RPMI7951 (cell line): ENCODE measurements around the gene PHOSPHO2. TPM values are rescaled to one million over a fixed set of nuclear protein-coding genes. Genes with fewer than 3 reads are reported as not detected.
"Not testable (repeated sequence)": the region's sequence is repeated elsewhere in the genome, so short reads cannot be mapped to it uniquely, and the experiment has no call there.

Experiments used
- DNase-seq: peaks from one replicate; pipeline ENCODE4 v3.0.0-alpha.2; 2012; ENCODE audit warnings: low read depth
- total RNA-seq: library from RNA; depleted of rRNA; stranded (reverse); fragments of >200 nt; shearing (Covaris generic); gene quantifications from 2 replicates; pipeline ENCODE4 v1.2.3, GENCODE V29; 2014

PHOSPHO2 gene
- total RNA-seq, 1 experiment from 2014 or later = 6.5 TPM

DNA sequence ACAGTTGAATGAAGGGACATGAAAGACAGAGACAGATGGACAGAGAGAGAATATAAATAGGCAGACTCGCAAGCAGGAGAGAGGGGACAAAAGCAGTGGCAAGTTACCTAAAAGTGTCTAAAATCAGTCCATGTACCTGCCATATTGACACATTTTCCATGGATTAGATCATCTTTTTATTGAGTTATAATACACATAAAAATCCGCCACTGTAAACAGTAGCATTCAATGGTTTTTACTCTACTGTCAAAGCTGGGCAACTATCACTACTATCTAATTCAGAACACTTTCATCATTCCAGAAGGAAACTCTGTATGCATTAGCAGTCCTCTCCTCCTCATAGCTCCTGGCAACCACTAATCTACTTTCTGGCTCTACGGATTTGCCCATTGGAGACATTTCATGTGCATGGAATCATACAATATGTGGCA, 10.1 kb upstream of the PHOSPHO2 start:
- DNase-seq = no peak

DNA sequence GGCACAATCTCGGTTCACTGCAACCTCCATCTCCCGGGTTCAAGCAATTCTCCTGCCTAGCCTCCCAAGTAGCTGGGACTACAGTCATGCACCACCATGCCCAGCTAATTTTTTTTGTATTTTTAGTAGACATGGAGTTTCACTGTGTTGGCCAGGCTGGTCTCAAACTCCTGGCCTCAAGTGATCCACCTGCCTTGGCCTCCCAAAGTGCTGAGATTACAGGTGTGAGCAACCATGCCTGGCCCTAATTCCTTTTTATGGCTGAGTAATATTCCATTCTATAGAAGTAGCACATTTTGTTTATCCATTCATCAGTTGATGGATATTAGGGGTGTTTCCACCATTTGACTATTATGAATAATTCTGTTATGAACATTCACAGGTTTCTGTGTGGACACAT, 9.6 kb upstream of the PHOSPHO2 start:
- DNase-seq = not testable (repeated sequence)

DNA sequence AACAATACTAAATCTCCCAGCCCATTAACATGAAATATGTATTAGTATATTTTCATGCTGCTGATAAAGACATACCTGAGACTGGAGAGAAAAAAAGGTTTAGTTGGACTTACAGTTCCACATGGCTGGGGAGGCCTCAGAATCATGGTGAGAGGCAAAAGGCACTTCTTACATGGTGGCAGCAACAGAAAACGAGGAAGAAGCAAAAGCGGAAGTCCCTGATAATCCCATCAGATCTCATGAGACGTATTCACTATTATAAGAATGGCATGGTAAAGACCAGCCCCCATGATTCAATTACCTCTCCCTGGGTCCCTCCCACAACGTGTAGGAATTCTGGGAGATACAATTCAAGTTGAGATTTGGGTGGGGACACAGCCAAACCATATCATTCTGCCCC, 7.4 kb upstream of the PHOSPHO2 start:
- not testable (repeated sequence) for DNase-seq

DNA sequence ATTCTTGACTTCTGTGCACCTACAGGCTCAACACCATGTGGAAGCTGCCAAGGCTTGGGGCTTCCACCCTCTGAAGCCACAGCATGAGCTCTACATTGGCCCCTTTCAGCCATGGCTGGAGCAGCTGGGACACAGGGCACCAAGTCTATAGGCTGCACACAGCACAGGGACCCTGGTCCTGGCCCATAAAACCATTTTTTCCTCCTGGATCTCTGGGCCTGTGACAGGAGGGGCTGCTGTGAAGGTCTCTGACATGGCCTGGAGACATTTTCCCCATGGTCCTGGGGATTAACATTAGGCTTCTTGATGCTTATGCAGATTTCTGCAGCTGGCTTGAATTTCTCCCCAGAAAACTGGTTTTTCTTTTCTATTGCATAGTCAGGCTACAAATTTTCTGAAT, 6.3 kb upstream of the PHOSPHO2 start:
- DNase-seq = not testable (repeated sequence)

DNA sequence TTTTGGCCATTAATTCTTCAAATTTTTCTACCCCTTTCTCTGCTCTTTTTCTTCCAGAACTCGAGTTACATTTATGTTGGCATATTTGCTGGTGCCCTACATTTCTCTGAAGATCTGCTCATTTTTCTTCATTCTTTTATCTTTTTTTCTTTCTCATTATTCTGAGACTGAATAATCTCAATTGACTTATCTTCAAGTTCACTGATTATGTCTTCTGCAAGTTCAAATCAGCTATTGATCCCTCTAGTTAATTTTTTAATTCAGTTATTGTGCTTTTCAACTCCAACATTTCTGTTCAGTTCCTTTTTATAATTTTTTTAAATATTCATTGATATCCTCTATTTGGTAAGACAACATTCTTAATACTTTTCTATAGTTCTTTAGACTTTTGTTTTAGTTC, 3.3 kb upstream of the PHOSPHO2 start:
- DNase-seq = no peak

DNA sequence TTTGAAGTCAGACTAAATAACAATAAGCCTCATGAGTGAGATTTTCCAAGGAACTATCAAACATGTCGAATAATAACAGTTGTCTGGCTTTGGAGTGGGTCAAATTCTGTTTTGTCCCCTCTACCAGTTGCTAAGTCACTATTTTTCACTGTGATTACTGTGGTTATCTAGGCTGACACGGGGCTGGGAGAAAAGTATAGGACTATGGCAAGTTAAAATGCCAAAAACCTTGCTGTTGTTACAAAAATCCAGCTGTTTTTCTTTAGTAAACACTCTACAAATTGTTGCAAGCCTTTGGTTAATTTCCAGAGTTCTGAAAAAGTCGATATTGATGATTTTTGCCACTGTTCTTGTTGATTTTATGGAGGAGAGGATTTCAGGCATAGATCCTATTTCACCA, 1.6 kb upstream of the PHOSPHO2 start:
- no peak for DNase-seq

DNA sequence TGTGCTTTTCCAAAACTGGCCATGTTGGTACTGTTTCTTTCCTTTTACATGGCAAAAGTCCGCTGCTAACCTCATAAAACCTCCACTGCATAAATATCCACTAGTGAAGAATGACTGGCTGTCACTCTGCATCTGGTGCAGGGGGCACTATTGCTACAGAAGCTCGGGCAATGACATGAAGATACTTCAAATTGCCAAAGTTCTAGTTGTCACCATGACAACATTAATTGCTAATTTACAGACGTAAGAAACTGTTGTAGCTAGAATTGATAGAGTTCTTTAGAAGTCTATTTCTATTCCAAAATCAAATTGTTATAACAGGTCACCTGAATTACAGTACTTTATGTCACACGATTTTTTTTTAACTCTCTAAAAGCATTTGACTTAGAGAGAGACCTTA, 909 bp upstream of the PHOSPHO2 start:
- peak; percentile 23 for DNase-seq

DNA sequence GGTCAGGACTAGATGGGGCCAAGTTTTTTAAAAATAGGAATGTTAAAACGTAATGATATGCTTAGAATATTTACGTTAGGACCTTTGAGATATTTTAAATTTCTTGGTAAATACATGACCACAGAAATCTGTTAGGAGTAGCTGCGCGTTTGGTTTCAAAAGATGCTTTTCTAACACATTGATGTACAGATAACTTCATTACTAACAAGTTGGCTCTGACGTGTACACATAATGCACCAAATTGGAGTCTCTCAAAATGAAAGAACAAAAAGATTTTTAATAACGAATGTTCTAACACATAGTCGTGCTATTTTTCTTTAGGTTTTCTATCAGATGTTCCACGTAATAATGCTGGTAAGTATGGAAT, 608 bp downstream of the PHOSPHO2 start:
- DNase-seq = no peak

DNA sequence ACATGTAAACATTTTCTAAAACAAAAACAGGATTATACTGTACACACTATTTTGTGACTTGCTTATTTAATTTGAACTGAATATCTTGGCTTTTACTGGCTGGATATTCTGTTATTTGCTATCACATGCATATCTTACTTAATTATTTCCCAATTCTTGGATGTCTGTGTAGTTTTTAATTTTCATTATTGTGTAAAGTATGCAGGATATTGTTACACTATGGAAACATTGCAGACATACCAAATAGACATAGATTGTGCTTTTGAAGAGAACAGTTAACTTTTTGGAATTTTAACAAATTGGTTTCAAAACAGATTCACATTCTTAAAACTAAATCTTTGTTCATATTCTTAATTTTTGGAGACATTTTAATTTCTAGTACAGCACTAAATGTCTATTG, 2.1 kb downstream of the PHOSPHO2 start:
- no peak for DNase-seq

DNA sequence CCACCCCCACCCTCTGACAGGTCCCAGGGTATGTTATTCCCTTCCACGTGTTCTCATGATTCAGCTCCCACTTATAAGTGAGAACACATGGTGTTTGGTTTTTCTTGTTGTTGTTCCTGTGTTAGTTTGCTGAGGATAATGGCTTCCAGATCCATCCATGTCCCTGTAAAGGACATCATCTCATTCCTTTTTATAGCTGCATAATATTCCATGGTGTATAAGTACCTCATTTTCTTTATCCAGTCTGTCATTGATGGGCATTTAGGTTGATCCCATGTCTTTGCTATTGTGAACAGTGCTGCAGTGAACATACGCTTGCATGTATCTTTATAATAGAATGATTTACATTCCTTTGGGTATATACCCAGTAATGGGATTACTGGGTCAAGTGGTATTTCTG, 4.9 kb downstream of the PHOSPHO2 start:
- not testable (repeated sequence) for DNase-seq

DNA sequence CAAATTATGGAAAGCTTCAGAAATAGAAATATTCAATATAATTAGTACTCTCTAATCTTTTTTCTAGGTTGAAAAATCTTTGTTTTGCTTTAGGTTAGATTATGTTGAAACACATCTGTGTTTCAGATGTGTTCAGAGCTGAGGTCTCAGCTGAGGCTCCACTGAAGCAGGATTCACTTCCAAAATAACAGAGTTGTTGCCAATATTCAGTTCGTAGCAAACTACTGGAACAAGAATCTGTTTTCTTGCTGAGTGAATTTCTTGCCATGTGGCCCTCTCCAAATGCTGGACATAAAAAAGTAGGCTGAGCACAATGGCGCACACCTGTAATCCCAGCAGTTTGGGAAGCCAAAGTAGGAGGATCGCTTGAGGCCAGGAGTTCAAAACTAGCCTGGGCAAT, 8.7 kb downstream of the PHOSPHO2 start:
- no peak for DNase-seq

DNA sequence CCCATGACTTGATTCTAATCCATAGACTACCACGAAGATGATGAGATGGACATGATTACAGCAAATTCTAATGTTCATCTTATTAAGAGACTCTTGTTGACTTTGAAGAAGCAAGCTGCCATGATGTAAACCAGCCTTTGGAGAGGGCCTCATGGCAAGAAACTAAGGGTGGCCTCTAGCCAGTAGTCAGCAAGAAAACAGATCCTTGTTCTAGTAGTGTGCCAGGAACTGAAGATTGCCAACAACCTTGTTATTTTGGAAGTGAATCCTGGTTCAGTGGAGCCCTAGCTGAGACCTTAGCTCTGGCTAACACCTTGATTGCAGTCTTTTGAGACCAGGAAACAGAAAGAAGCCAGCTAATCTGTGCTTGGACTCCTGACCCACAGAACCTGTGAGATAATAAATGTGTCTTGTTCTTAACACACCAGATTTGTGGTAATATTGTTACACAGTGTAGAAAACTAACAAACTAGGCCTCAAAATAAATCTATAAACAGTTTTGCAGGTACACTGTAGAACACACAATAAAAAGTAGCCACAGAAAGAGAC, 10.0 kb downstream of the PHOSPHO2 start:
- DNase-seq = no peak

DNA sequence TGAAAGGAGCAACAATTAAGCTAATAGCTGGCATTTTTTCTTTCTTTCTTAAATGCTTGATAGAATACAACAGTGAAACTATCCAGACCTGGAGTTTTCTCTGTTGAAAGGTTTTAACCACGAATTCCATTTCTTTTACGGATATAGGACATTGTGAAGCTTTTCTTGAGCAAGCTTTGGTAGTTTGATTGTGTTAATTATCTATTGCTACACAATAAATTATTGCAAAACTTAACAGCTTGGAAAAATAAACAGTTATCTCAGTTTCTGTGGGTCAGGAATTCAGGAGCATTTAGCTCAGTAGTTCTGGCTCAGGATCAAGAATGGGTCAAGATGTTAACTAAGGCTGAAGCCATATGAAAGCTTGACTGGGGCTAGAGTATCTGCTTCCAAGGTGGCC, 11.7 kb downstream of the PHOSPHO2 start:
- no peak for DNase-seq

DNA sequence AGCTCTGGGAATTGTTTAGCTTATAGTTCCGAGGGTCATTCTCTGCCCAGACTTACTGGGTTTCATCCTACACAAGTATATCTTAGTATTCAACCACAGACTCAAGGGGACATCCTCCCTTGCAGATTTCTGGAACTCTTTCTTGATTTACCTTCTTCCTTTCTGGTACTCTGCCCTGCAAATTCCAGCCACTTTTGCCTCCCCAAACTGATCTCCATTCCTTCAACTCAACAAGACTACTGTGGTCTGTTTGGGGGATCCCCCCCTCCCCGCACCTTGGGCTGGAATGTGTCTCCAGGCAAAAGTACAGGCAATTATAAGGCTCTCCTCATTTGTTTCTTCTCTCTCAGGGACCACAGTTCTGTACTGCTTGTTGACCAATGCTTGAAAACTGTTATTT, 13.4 kb downstream of the PHOSPHO2 start:
- no peak for DNase-seq

DNA sequence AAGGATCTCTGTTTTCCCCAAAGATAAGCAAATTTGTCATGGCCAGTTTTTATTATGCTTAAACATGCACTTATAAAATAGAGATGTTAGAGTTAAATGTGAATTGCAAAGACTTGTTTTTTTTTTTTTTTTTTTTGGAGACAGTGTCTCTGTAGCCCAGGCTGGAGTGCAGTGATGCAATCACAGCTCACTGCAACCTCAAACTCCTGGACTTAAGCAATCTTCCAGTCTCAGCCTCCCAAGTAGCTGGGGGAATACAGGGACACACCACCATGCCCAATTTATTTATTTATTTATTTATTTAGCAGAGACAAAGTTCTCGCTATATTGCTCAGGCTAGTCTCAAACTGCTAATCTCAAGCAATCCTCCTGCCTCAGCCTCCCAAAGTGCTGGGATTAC, 15.1 kb downstream of the PHOSPHO2 start:
- no peak for DNase-seq

DNA sequence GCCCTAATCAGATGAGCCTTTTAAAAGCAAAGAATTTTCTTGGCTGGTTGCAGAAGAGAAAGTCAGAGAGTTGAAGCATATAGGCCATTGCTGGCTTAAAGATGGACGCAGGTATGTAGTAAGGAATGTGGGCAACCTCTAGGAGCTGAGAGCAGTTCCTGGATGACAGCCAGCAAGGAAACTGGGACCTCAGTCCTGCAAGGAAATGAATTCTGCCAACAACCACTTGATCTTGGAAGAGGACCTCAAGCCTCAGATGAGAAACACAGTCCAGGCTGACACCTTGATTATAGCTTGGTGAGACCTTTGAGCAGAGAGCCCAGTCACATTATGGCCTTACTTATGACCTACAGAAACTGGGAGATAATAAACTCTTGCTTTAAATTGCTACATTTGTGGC, 15.7 kb downstream of the PHOSPHO2 start:
- DNase-seq = no peak

DNA sequence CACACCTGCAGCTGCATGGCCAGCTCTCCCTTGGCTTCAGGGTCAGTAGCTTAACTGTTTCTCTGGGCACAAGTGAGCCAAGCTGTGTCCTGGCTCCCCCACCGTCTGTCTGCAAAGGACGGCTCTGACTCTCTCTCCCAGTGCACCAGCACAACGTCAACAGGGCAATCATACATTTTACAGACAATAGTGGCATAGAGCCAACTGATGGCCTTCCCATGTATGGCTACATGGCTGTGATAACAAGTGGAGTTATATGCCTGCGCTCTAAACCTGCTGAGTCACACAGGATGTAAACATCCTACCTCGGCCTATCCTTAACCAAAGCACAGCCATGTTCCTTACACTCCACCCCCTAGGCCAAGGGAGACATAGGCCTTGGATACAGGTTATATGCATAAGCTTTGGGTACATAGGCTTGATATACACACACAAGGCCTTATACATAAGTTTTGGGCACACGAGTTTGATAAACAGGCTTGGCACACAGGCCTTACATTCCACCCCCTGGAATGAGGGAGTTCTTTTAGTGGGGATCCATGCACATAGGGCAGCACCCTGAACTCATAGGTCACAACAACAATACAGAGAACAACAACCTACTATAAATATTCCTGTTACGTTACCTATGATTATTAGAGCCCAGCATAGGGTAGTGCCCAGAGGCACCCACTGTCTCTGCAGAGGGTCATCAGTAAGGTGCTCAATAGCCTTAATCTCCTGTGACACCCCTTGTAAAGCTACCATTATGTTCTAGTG, 17.7 kb downstream of the PHOSPHO2 start:
- no peak for DNase-seq

DNA sequence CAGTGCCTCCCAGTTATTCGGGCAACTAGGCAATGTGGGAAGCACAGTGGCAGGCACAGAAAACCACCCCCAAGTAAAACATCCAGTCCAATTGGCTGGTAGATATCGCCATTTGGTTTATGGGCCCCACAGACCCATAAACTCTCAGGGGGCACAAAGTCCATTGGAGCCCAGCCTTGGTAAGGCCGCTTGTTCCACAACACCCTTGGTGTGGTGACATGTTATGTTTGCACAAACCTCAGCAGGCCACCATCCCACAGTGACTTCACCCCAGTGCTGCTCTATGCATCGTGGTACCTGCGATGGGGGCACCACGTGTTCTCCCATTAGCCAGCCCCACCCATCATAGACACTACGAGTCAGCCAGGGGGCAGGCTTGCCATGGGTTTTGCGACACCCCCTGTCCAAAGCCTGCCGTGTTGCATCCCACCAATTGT, 18.5 kb downstream of the PHOSPHO2 start:
- no peak for DNase-seq

DNA sequence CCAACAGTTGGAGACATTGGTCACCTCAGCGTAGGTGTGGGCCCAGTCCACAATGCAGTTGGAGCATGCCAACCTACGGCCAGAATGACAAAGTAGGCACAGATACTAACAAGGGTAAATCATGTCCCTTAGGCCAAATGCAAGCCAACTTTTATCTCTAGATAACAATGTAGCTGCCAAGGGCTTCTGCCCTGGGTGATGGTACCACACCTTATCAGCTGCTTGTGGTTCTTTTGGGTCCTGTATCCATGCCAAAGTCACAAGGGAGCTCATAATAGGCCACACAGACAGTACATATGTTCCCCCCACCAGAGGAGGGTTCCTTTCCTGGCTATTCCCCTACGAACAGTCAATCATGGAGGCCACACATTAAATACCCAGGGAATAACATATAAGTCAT, 19.1 kb downstream of the PHOSPHO2 start:
- DNase-seq = no peak

DNA sequence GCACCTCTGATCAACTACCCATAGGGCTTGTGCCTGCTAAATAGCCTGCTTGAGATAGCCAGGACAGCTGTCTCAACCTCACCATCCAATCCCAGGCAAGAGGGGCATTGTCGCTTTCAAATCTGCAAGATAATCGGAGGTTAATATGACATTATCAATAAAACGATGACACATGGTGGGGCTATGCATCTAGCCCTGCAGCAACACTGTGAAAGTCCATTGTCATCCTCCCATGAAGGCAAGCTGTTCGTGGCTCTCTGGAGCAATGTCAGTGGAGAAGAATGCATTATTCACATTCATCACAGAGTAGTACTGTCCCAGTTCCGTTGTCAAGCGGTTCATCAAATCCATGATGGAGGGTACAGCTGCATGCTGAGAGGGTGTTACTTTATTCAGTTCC, 20.4 kb downstream of the PHOSPHO2 start:
- peak; percentile 47 for DNase-seq

DNA sequence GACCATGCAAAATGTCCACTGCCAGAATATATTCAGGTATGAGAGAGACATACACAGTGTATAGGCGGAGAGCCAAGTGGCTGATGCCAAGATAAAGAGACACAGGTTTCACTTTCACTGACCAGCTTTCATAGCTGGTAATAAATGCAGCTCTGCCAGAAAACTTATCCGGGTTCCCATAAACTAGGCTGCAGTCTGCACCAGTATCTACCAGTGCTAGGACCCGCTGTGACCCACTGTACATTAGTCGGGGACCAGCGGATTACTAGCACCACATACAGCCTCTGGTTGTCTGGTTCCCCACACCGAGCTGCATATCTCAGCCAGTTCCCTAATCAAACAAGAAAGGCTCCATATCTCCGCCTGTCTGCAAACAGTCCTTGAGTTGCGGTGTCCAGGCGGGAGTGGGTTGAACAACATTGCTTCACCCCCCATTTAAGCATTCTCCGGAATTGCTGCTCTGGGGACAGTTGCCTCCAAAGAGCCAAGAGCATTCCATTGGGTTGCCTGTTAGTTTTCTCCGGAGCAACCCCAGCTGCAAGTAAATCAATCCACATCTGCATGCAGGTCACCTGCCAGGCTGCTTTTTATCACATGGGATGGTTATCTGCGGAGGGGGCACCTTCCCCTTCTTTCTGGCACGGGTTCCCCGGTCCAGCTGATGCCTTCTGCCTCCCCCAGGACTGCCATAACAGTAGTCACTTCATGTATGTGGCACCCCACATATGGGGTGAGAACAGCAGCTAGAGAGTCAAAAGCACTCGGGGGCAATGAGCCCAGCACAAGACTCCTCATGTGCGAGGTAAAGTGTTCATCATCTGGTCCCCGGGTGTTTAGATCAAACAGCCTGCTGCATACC, 21.3 kb downstream of the PHOSPHO2 start:
- peak; percentile 46 for DNase-seq

DNA sequence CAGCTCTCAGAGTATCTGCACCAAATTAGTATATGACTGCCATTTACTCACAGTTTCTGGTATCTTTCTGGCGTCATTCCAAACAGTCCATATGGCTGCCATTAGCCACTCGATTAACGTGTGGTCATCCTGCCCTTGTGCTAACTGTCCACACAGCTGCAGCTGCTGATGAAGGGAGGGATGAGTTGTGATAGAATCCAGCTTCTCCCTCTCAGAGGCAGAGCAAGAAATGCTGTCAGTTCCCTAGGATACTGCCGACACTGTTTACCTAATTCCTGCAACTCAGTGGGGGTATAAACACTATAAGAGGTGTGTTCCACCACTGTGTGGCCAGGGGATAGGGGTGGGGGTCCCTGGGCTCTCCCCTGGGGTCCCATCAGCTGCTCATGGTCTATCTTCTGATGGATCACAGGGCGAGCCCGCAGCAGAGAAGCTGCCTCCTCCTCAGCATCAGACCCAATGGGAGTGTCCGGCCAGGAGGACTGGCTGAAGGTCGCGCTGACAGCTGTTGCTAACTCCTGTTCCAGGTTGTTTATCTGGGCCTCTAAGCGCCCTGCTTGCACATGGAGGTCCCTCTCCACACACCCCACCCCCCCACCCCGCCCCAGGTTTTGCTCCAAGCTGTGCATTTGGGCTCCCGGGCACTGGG, 22.1 kb downstream of the PHOSPHO2 start:
- DNase-seq = peak; percentile 93
